Measurements from ENCODE around the gene PARD3B. TPM values are rescaled to one million over a fixed set of nuclear protein-coding genes. Genes with fewer than 3 reads are reported as not detected.

Gene PARD3B, protein sequence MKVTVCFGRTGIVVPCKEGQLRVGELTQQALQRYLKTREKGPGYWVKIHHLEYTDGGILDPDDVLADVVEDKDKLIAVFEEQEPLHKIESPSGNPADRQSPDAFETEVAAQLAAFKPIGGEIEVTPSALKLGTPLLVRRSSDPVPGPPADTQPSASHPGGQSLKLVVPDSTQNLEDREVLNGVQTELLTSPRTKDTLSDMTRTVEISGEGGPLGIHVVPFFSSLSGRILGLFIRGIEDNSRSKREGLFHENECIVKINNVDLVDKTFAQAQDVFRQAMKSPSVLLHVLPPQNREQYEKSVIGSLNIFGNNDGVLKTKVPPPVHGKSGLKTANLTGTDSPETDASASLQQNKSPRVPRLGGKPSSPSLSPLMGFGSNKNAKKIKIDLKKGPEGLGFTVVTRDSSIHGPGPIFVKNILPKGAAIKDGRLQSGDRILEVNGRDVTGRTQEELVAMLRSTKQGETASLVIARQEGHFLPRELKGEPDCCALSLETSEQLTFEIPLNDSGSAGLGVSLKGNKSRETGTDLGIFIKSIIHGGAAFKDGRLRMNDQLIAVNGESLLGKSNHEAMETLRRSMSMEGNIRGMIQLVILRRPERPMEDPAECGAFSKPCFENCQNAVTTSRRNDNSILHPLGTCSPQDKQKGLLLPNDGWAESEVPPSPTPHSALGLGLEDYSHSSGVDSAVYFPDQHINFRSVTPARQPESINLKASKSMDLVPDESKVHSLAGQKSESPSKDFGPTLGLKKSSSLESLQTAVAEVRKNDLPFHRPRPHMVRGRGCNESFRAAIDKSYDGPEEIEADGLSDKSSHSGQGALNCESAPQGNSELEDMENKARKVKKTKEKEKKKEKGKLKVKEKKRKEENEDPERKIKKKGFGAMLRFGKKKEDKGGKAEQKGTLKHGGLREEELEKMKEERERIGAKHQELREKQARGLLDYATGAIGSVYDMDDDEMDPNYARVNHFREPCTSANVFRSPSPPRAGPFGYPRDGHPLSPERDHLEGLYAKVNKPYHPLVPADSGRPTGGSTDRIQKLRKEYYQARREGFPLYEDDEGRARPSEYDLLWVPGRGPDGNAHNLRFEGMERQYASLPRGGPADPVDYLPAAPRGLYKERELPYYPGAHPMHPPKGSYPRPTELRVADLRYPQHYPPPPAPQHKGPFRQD (N-terminal part only)
- total RNA-seq: 10 to 100 TPM; 32.6 to 65.7 (median 38.6) TPM

DNA sequence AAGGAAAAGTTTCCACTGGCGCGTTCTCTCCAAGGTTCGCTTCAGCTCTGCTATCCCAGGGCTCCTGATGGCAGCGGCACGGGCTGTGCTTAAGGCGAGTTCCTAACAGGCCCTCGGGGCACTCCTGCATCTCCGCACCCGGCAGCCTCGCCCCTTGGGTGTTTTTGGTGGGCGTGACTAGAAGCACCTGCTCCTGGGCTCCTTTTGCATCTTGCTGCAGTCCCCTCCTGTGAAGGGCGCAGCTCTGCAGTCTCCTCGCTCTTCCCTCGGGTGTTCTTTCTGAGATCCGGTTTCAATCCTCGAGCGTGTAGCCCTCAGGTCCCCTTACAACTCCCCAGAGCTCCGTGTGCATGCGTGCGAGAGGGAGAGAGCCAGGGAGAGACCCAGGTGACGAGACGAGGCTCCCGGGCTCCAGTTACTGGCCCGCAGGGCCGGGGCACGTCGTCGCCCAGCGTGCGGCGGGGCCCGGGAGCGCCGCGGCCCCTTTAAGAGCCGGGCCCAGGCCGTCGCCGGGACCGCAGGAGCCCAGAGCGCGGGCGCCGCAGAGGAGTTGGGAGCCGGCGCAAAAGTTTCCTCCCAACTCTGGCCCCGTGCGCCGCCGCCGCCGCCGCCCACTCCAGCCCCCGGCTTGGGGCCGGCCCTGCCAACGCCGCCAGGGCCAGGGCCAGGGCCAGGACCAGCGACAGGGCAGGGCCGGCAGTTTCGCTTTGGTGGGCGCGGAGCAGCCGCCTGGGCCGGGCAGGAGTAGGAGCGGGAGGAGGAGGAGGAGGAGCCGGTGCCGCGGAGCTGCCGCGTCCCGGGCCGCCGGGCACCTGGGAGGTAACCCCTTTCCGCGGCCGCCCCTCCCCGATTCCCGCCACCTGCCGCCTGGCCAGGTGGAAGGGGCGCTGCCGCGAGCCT is at the start of gene PARD3B:
Gene PARD3B, plus strand, starts transcription at position 515 of the 900 bp plus-strand sequence. CDS start 525 bp downstream, outside the sequence.
- TF ChIP-seq, protein P1, sequence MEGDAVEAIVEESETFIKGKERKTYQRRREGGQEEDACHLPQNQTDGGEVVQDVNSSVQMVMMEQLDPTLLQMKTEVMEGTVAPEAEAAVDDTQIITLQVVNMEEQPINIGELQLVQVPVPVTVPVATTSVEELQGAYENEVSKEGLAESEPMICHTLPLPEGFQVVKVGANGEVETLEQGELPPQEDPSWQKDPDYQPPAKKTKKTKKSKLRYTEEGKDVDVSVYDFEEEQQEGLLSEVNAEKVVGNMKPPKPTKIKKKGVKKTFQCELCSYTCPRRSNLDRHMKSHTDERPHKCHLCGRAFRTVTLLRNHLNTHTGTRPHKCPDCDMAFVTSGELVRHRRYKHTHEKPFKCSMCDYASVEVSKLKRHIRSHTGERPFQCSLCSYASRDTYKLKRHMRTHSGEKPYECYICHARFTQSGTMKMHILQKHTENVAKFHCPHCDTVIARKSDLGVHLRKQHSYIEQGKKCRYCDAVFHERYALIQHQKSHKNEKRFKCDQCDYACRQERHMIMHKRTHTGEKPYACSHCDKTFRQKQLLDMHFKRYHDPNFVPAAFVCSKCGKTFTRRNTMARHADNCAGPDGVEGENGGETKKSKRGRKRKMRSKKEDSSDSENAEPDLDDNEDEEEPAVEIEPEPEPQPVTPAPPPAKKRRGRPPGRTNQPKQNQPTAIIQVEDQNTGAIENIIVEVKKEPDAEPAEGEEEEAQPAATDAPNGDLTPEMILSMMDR (IDR thresholded peaks at IDR 0.05): no peak
- TF ChIP-seq POLR2A (IDR thresholded peaks at IDR 0.05): peak; percentile 16
- no peak for TF ChIP-seq EP300 (IDR thresholded peaks at IDR 0.05; ENCODE audit: low read depth)
- peak in 2 of 3 donors; percentile 37 to 58 for TF ChIP-seq POLR2AphosphoS5 (IDR thresholded peaks at IDR 0.05)
- peak; percentile 65 for DNase-seq
- Histone ChIP-seq H3K4me3 (peak within 1 kb of the TSS; percentile 71 to 92 (median 90)), H3K27me3 (no peaks in the 10 kb centered on the region), H3K36me3 (no peaks in the 10 kb centered on the region), H3K27ac (peak within 1 kb of the TSS; percentile 92 to 96 (median 94)), H3K4me1 (peaks cover 5 to 28% (median 19%) of the 10 kb centered on the region in 4 donors), H3K9me3 (no peaks in the 10 kb centered on the region)
- WGBS, 2 donors (ENCODE audit: low coverage in 1 of 2): 1% methylated on average over 58 of the region's 82 CpGs; no CpG with 5 or more reads in 1 of the 2 donors
- in situ Hi-C loops (cut with MboI; ENCODE audit: low pct_ligation_motif_present in 1 of 4, low pct_unique_long_range_greater_than_20kb in 1 of 4, low sequenced_read_pairs in 3 of 4) (no loop called here), intact Hi-C loops (cut with DNase I; ENCODE audit: low total_unique reads) (loop anchor here (5.0 kb wide), 1 partner anchor 137 kb away; no protein-coding TSS in a partner anchor)

DNA sequence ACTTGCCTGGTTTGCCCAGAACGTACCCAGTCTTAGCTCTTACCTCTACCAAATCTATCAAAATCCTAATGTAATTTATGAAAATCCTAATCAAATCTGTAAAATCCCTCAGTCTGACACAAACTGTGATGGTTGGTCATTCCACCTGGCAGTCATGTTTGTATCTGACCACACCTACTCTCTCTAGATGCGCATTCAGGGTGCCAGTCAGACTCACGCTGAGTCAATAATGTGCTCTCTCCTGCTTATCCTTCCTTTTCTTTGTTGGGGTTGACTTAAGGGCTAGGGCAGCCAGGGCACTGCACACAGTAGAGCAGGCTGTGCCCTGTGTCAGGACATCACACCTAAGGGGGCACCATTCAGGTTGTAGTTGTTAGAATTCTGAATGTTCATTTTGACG is 48.5 kb upstream of the PARD3B start:
- Histone ChIP-seq H3K4me3 (no peak overlapping the region), H3K36me3 (no peaks in the 10 kb centered on the region), H3K27me3 (no peaks in the 10 kb centered on the region), H3K4me1 (no peaks in the 10 kb centered on the region), H3K9me3 (no peaks in the 10 kb centered on the region), H3K27ac (no peak overlapping the region)
- intact Hi-C loops (cut with DNase I; ENCODE audit: low total_unique reads): no loop called here
- 85 to 100% methylated on average over 1 to 4 of the region's 4 CpGs for WGBS, 2 donors (ENCODE audit: low coverage in 1 of 2)
- TF ChIP-seq POLR2A (IDR thresholded peaks at IDR 0.05) (no peak), EP300 (IDR thresholded peaks at IDR 0.05; ENCODE audit: low read depth) (no peak), POLR2AphosphoS5 (IDR thresholded peaks at IDR 0.05) (no peak)
- TF ChIP-seq, protein P1 (IDR thresholded peaks at IDR 0.05): no peak
- no peak for DNase-seq
- in situ Hi-C loops (cut with MboI; ENCODE audit: low pct_ligation_motif_present in 1 of 4, low pct_unique_long_range_greater_than_20kb in 1 of 4, low sequenced_read_pairs in 3 of 4): no loop called here

DNA sequence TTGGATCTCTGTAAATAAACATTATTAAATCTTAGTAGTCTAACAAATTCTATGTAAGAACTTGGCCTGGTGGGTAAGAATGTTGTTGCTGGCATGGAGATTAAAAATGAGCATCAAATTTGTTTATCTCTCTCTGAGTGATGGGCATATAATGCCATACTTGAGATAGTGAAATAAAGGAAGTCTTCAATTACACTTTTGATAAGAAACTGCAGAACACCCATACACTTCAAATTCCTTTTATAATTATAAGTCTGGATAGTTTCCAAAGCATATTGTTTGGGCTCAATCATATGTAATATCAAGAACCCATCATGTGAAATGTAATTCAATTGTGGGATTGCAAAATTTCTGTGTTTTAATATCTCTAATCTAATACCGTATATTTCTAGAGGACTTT is 47.4 kb upstream of the PARD3B start:
- H3K36me3 ChIP-seq: no peaks in the 10 kb centered on the region
- H3K4me1 ChIP-seq: no peaks in the 10 kb centered on the region
- intact Hi-C loops (cut with DNase I; ENCODE audit: low total_unique reads): no loop called here

More for the DNA sequence above, 47.4 kb upstream of the PARD3B start:
- 85 to 87% methylated on average over 1 of the region's 1 CpG for WGBS, 2 donors (ENCODE audit: low coverage in 1 of 2)
- no peak for TF ChIP-seq POLR2AphosphoS5 (IDR thresholded peaks at IDR 0.05)
- no peak for TF ChIP-seq POLR2A (IDR thresholded peaks at IDR 0.05)
- no peak for TF ChIP-seq EP300 (IDR thresholded peaks at IDR 0.05; ENCODE audit: low read depth)
- TF ChIP-seq, protein P1 (IDR thresholded peaks at IDR 0.05): no peak
- Histone ChIP-seq H3K27me3 (no peaks in the 10 kb centered on the region), H3K9me3 (no peaks in the 10 kb centered on the region), H3K4me3 (no peak overlapping the region), H3K27ac (no peak overlapping the region)
- in situ Hi-C loops (cut with MboI; ENCODE audit: low pct_ligation_motif_present in 1 of 4, low pct_unique_long_range_greater_than_20kb in 1 of 4, low sequenced_read_pairs in 3 of 4): no loop called here
- DNase-seq: no peak

All from transverse colon (tissue), 4 donors.